ENCODE data around the gene HDGF.

The HDGF gene

DNA sequence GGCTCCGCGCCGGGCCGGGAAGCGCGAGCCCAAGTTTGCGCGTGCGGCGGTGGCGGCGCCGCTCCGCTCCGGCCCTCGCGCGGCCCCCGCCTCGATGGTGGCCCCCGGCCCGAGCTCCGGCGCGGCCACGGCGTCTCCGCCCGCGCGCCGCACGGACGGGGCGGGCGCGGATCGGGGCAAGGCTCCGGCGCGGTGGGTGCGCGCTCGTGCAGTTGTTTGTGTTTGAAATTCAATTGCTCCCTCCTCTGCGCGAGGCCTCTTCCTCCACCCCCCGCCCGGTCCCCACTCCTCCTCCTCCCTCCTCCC is at the start of gene HDGF:
Gene HDGF, minus strand, starts transcription at position 225 of the 306 bp plus-strand sequence. CDS start 246 bp downstream, outside the sequence.
- no peak for DNase-seq (ENCODE audit: low read depth, low spot score)
- CTCF ChIA-PET = interaction anchor here (0.9 to 3.4 kb wide), 6 partner anchors 12 to 106 kb away, joined by 3 to 15 read pairs (median 7); partner anchors contain the start of gene PRCC
- POLR2A ChIA-PET = interaction anchor here (0.9 to 3.1 kb wide), 8 partner anchors 10 to 108 kb away, joined by 3 to 18 read pairs (median 6); partner anchors contain the start of genes INSRR, ISG20L2, METTL25B and MRPL24
- H3K4me3 ChIP-seq (ENCODE audit: low read depth, low read length) = peak within 1 kb of the TSS; percentile 96
- TF ChIP-seq, protein P1, sequence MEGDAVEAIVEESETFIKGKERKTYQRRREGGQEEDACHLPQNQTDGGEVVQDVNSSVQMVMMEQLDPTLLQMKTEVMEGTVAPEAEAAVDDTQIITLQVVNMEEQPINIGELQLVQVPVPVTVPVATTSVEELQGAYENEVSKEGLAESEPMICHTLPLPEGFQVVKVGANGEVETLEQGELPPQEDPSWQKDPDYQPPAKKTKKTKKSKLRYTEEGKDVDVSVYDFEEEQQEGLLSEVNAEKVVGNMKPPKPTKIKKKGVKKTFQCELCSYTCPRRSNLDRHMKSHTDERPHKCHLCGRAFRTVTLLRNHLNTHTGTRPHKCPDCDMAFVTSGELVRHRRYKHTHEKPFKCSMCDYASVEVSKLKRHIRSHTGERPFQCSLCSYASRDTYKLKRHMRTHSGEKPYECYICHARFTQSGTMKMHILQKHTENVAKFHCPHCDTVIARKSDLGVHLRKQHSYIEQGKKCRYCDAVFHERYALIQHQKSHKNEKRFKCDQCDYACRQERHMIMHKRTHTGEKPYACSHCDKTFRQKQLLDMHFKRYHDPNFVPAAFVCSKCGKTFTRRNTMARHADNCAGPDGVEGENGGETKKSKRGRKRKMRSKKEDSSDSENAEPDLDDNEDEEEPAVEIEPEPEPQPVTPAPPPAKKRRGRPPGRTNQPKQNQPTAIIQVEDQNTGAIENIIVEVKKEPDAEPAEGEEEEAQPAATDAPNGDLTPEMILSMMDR (IDR thresholded peaks at IDR 0.05; ENCODE audit: insufficient read depth, low read length, missing control alignments) = no peak

DNA sequence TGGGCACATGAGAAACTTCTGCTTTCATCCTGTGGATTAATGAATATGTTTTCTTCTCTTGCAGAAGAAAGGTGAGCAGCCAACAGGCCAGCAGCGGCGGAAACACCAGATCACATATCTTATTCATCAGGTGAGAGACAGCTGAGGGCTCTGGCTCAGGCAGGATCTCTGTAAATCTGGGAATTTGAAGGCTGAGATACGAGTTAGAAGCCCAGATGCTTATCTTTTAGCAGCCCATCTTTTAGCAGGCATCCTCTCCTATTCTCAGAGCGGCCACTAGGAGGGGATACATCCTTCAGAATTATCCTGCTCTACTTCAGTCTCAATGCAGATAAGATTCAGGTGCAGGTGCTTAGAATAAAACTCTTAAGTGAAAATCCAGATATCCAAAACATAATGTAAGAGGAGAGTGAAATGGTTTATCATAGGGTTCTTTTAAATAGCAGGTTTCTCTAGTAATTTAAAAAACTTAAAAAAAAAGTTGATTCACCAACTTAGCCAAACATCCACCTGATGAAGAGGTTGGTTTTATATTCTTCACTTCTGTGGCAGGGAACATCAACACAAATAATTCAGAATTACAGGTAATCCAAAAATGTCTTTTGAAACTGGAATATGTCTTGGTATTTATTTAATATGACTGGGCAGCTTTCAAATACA is 45.9 kb upstream of the HDGF start:
- TF ChIP-seq, protein P1 (IDR thresholded peaks at IDR 0.05; ENCODE audit: insufficient read depth, low read length, missing control alignments) = peak; percentile 73
- H3K4me3 ChIP-seq (ENCODE audit: low read depth, low read length) = no peak overlapping the region
- ChIA-PET POLR2A (no interaction called here), CTCF (interaction anchor here (0.6 to 29.3 kb wide), 31 partner anchors 9 to 227 kb away, joined by 3 to 476 read pairs (median 8); partner anchors contain the start of genes HDGF, INSRR, ISG20L2 and LRRC71)
- no peak for DNase-seq (ENCODE audit: low read depth, low spot score)

DNA sequence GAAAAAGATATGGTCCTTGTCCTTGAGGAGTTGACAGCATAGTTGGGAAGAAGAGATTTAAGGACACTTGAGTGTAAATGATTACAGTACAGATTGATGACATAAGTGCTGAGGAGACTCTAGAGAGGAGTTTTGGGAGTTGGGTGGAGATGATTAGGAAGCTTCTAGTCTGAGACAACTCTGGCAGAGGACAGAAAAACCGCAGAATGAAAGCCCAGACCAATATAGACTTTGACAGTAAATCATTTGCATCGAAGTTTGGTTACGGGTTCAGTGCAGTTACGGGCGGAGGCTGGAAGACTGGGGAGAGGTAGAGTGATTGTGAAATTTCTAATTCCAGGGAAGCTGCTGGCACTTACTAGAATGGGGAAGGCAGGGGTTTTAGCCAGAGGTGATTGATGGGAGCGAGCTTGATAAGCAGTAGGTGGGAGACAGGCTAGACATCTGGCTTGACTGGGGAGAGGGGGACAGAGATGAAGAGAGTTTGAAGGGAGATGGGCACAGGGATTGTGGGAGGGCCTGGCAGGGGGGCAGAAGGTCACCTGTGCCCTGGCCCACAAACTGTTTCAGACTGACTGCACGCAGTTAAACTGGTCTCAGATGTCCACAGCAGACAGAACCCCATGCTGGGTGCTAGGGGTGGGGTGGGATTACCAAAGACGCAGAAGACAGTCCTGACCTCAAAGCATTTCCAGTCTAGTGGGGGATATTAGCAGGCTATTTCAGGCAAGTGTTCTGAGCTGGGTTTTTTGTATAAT is 45.0 kb upstream of the HDGF start:
- no peak overlapping the region for H3K4me3 ChIP-seq (ENCODE audit: low read depth, low read length)
- TF ChIP-seq, protein P1 (IDR thresholded peaks at IDR 0.05; ENCODE audit: insufficient read depth, low read length, missing control alignments) = no peak
- ChIA-PET CTCF (interaction anchor here (0.6 to 29.3 kb wide), 31 partner anchors 8 to 137 kb away, joined by 3 to 476 read pairs (median 8); partner anchors contain the start of genes HDGF, INSRR, ISG20L2 and LRRC71), POLR2A (interaction anchor here (0.7 kb wide), 1 partner anchor 84 kb away, joined by 3 read pairs; no protein-coding TSS in a partner anchor)
- no peak for DNase-seq (ENCODE audit: low read depth, low spot score)

DNA sequence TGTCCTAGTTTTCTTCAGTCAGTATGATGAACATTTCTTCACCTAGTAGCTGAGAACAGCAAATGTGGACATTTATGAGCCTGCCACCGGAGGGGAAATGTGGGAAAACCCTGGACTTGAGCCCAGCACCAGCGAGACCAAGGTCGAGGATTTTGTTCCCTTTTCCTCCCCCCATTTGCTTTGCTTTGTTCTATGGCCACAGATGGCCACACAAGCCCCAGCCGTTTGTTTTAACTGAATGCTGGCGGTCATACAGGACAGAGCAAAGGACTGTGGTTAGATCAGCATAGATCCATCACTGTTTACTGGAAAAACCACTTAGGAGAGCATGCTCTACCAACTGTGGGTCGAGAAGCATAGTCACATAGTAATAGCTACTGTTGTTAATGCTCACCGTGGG is 44.3 kb upstream of the HDGF start:
- no peak for DNase-seq (ENCODE audit: low read depth, low spot score)
- ChIA-PET CTCF (interaction anchor here (0.8 to 29.3 kb wide), 19 partner anchors 8 to 138 kb away, joined by 3 to 476 read pairs (median 22); partner anchors contain the start of genes INSRR, ISG20L2, LRRC71 and METTL25B), POLR2A (no interaction called here)
- H3K4me3 ChIP-seq (ENCODE audit: low read depth, low read length) = no peak overlapping the region
- TF ChIP-seq, protein P1 (IDR thresholded peaks at IDR 0.05; ENCODE audit: insufficient read depth, low read length, missing control alignments) = no peak

DNA sequence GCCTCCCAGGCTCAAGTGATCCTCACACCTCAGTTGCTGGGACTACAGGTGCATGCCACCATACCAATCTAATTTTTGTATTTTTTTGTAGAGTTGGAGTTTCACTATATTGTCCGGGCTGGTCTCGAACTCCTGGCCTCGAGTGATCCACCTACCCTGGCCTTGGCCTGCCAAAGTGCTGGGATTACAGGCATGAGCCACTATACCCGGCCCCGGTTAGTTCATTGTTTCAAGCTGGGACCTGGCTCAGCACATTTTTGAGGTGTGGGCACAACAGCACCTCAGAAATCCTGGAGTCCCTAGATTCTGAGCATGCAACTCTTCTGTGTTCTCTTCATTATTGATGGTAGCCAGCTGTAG is 43.9 kb upstream of the HDGF start:
- ChIA-PET CTCF (interaction anchor here (0.7 to 29.3 kb wide), 17 partner anchors 7 to 138 kb away, joined by 3 to 476 read pairs (median 22); partner anchors contain the start of genes INSRR, ISG20L2, LRRC71 and METTL25B), POLR2A (interaction anchor here (1.0 kb wide), 1 partner anchor 43 kb away, joined by 3 read pairs; no protein-coding TSS in a partner anchor)
- H3K4me3 ChIP-seq (ENCODE audit: low read depth, low read length) = no peak overlapping the region
- TF ChIP-seq, protein P1 (IDR thresholded peaks at IDR 0.05; ENCODE audit: insufficient read depth, low read length, missing control alignments) = no peak
- no peak for DNase-seq (ENCODE audit: low read depth, low spot score)

Measured in AG04449 (cell line).